ENCODE data around the gene BNC2.

DNA sequence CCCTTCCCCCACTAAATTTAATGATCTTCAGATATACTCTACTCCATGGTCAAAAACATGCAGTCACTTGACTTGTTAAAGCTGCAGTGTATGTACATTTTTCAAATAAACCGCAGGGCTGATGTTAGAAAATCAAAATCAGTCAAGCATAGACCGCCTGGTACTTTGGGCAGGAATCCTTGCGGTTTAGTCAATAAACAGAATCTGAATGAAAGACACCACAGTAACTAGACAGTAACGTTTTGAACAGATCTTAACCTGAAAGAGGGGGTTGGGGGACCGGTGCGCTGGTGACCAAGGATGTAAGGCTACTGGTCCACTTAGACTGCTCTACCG, 188.8 kb downstream of the BNC2 start:
- TF ChIP-seq EZH2phosphoT487 (IDR thresholded peaks at IDR 0.05; ENCODE audit: insufficient read depth, low read depth) (no peak), EZH2 (IDR thresholded peaks at IDR 0.05; ENCODE audit: insufficient read depth, poor library complexity, severe bottlenecking) (no peak)

Data from GM23248 (cell line).